ENCODE results near the gene SMYD4. TPM values are rescaled to one million over a fixed set of nuclear protein-coding genes. Genes with fewer than 3 reads are reported as not detected.

The SMYD4 gene
- total and polyA plus RNA-seq, 2 donors (not counting 1 experiment from before 2014, with no cell fraction given), result 5.1 to 11.6 TPM

DNA sequence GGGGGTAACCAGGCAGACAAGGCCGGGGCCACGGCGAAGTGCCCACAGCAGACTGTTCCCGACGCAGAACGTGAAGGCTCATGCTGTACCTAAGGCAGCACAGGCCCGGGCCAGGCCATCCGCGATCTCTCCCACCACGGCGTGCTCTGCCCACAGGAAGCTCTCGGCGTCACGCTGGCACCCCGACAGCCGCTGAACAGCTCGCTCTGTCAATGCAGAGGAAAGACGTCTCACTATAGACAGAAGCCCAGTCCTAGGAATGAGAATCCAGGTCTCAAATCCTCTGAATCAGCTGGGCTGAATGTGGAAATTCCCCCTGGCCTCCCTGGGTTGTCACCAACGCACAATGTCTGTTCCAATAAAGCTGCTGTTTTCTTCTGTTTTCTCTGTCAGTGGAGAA, 46.4 kb downstream of the SMYD4 start:
- peaks cover 10% of the 10 kb centered on the region for H3K36me3 ChIP-seq (ENCODE audit: control insufficient read depth, insufficient read depth, low read length)
- peaks cover 48% of the 10 kb centered on the region for H3K4me1 ChIP-seq (ENCODE audit: control insufficient read depth, extremely low read depth, insufficient read depth, low read length)
- no peak overlapping the region for H3K4me3 ChIP-seq (replicated peaks in 1 of 4; ENCODE audit: control extremely low read depth in 1 of 4, insufficient read depth in 1 of 4, low read depth in 3 of 4, low read length in 4 of 4)
- peak overlapping the region; percentile 88 for H3K27ac ChIP-seq (ENCODE audit: insufficient read depth, low read length)
- no peak for DNase-seq (ENCODE audit: low read depth in 2 of 2)
- H3K9ac ChIP-seq (ENCODE audit: insufficient read depth, low read length), result peak overlapping the region; percentile 9
- H2AFZ ChIP-seq (ENCODE audit: low read length), result no peak overlapping the region
- no peaks in the 10 kb centered on the region for H3K9me3 ChIP-seq (ENCODE audit: control insufficient read depth, insufficient read depth, low read depth, low read length)
- no peaks in the 10 kb centered on the region for H3K79me2 ChIP-seq (ENCODE audit: control insufficient read depth, insufficient read depth, low read length)
- H3K27me3 ChIP-seq (ENCODE audit: control insufficient read depth, insufficient read depth, low read length), result no peaks in the 10 kb centered on the region
- H3K4me2 ChIP-seq (ENCODE audit: extremely low read depth, insufficient read depth, low read length), result peak overlapping the region; percentile 70
- no peaks in the 10 kb centered on the region for H4K20me1 ChIP-seq (ENCODE audit: control insufficient read depth, extremely low read depth, insufficient read depth, low read length)
- no peak for TF ChIP-seq EZH2 (IDR thresholded peaks at IDR 0.05; ENCODE audit: low read length, missing control alignments)
- TF ChIP-seq, protein P1, sequence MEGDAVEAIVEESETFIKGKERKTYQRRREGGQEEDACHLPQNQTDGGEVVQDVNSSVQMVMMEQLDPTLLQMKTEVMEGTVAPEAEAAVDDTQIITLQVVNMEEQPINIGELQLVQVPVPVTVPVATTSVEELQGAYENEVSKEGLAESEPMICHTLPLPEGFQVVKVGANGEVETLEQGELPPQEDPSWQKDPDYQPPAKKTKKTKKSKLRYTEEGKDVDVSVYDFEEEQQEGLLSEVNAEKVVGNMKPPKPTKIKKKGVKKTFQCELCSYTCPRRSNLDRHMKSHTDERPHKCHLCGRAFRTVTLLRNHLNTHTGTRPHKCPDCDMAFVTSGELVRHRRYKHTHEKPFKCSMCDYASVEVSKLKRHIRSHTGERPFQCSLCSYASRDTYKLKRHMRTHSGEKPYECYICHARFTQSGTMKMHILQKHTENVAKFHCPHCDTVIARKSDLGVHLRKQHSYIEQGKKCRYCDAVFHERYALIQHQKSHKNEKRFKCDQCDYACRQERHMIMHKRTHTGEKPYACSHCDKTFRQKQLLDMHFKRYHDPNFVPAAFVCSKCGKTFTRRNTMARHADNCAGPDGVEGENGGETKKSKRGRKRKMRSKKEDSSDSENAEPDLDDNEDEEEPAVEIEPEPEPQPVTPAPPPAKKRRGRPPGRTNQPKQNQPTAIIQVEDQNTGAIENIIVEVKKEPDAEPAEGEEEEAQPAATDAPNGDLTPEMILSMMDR (conservative IDR thresholded peaks at IDR 0.05 in 1 of 2, IDR thresholded peaks at IDR 0.05 in 1 of 2; ENCODE audit: low read depth in 1 of 2, low read length in 2 of 2), result no peak

DNA sequence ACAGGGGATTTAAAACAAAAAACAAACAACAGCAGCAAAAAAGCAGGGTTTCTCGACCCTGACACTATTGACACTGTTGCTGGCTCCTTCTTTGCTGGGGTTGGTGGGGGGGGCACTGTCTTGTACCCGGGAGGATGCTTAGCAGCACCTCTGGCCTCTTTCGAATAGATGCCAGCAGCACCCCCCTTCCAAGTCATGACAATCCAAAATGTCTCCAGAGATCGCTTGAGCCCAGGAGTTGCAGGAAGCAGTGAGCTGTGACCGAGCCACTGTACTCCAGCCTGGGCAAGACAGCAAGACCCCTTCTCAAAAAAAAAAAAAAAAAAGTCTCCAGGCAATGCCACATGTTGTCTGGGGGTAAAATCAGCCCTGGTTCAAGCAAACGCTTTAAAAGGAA, 47.5 kb downstream of the SMYD4 start:
- Histone ChIP-seq H3K9ac (ENCODE audit: insufficient read depth, low read length) (no peak overlapping the region), H3K79me2 (ENCODE audit: control insufficient read depth, insufficient read depth, low read length) (no peaks in the 10 kb centered on the region), H3K36me3 (ENCODE audit: control insufficient read depth, insufficient read depth, low read length) (peaks cover 9% of the 10 kb centered on the region), H2AFZ (ENCODE audit: low read length) (no peak overlapping the region), H3K9me3 (ENCODE audit: control insufficient read depth, insufficient read depth, low read depth, low read length) (no peaks in the 10 kb centered on the region), H3K27me3 (ENCODE audit: control insufficient read depth, insufficient read depth, low read length) (no peaks in the 10 kb centered on the region), H3K27ac (ENCODE audit: insufficient read depth, low read length) (peak overlapping the region; percentile 88), H4K20me1 (ENCODE audit: control insufficient read depth, extremely low read depth, insufficient read depth, low read length) (no peaks in the 10 kb centered on the region), H3K4me2 (ENCODE audit: extremely low read depth, insufficient read depth, low read length) (no peak overlapping the region), H3K4me3 (replicated peaks in 1 of 4; ENCODE audit: control extremely low read depth in 1 of 4, insufficient read depth in 1 of 4, low read depth in 3 of 4, low read length in 4 of 4) (no peak overlapping the region), H3K4me1 (ENCODE audit: control insufficient read depth, extremely low read depth, insufficient read depth, low read length) (peaks cover 41% of the 10 kb centered on the region)
- TF ChIP-seq, protein P1 (conservative IDR thresholded peaks at IDR 0.05 in 1 of 2, IDR thresholded peaks at IDR 0.05 in 1 of 2; ENCODE audit: low read depth in 1 of 2, low read length in 2 of 2), result no peak
- TF ChIP-seq EZH2 (IDR thresholded peaks at IDR 0.05; ENCODE audit: low read length, missing control alignments), result no peak
- DNase-seq (ENCODE audit: low read depth in 2 of 2), result no peak

DNA sequence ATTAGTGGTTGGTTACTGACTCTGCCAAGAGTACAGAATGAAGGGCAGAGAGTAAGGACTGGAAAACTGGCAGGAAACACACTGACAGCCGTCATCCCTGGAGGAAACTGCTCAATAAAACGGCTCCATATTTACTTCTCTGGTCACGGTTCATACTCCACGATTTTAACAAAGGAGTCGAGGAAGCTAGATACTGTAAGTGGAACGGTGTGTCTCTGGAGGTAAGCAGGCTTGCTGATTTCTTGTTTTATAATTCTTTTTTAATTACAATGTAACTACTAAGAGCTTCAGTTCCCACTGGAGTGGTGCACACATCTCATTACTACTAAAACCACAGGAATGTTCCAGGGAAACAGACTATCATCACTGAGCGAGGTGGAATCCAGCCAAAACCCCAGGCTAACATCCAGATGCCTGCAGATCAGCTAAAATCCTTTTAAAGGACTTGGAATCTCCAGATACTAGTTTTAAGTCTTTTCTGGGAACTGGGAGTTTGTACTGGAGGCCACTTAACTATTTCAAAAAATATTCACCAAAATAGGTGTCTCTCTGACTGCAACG, 50.1 kb downstream of the SMYD4 start:
- Histone ChIP-seq H3K9ac (ENCODE audit: insufficient read depth, low read length) (peak overlapping the region; percentile 52), H3K27ac (ENCODE audit: insufficient read depth, low read length) (peak overlapping the region; percentile 81), H2AFZ (ENCODE audit: low read length) (no peak overlapping the region), H3K4me3 (replicated peaks in 1 of 4; ENCODE audit: control extremely low read depth in 1 of 4, insufficient read depth in 1 of 4, low read depth in 3 of 4, low read length in 4 of 4) (peak overlapping the region in 1 of 4 experiments; percentile 48), H3K27me3 (ENCODE audit: control insufficient read depth, insufficient read depth, low read length) (no peaks in the 10 kb centered on the region), H3K79me2 (ENCODE audit: control insufficient read depth, insufficient read depth, low read length) (no peaks in the 10 kb centered on the region), H3K9me3 (ENCODE audit: control insufficient read depth, insufficient read depth, low read depth, low read length) (no peaks in the 10 kb centered on the region), H4K20me1 (ENCODE audit: control insufficient read depth, extremely low read depth, insufficient read depth, low read length) (no peaks in the 10 kb centered on the region), H3K4me1 (ENCODE audit: control insufficient read depth, extremely low read depth, insufficient read depth, low read length) (peaks cover 29% of the 10 kb centered on the region), H3K36me3 (ENCODE audit: control insufficient read depth, insufficient read depth, low read length) (peaks cover 16% of the 10 kb centered on the region), H3K4me2 (ENCODE audit: extremely low read depth, insufficient read depth, low read length) (peak overlapping the region; percentile 92)
- DNase-seq (ENCODE audit: low read depth in 2 of 2), result peak; percentile 94 to 99
- TF ChIP-seq EZH2 (IDR thresholded peaks at IDR 0.05; ENCODE audit: low read length, missing control alignments), result no peak
- TF ChIP-seq, protein P1 (conservative IDR thresholded peaks at IDR 0.05 in 1 of 2, IDR thresholded peaks at IDR 0.05 in 1 of 2; ENCODE audit: low read depth in 1 of 2, low read length in 2 of 2), result no peak

Measured in fibroblast of lung (primary cell).